GM13976 (cell line): ENCODE measurements around the gene SZT2.

Experiments used
- DNase-seq: peaks from one replicate; pipeline ENCODE4 v3.0.0; 2012; ENCODE audit warnings: low spot score
- CTCF ChIP-seq: IDR thresholded peaks from 2 replicates; pipeline ENCODE4 v1.5.1; 2012; ENCODE audit warnings: borderline replicate concordance, mild to moderate bottlenecking; ENCODE audit not compliant: insufficient read depth; ENCODE audit errors: extremely low read depth, missing control alignments, control extremely low read depth
- in situ Hi-C: fragments of 300-500 bp; cut with MboI; formaldehyde crosslinking; loops from one replicate; pipeline ENCODE4 v1.12.0; 2022; ENCODE audit warnings: low sequenced_read_pairs, mixed read lengths, inconsistent platforms; ENCODE audit not compliant: unreplicated experiment

Gene SZT2

DNA sequence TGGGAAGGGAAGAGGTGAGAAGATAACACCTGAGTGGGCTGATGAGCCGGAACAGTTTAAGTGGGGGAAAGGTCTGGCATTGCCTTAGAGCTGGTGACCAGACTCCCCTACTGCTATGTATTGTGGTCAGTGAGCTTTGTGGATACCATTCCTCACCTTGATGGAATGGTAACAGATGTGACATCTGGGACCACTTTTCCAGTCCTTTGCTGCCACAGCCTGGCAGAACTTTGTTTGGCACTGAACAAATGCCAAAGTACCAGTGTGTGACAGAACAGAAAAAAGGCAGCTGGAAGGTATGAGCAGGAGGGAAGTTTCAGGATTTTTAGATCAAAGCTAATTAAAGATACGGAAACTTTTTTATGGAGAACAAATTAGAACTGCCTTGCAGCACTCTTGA lies 6.2 kb upstream of the SZT2 start:
- no peak for TF ChIP-seq CTCF
- in situ Hi-C loops: no loop called here
- DNase-seq: no peak

DNA sequence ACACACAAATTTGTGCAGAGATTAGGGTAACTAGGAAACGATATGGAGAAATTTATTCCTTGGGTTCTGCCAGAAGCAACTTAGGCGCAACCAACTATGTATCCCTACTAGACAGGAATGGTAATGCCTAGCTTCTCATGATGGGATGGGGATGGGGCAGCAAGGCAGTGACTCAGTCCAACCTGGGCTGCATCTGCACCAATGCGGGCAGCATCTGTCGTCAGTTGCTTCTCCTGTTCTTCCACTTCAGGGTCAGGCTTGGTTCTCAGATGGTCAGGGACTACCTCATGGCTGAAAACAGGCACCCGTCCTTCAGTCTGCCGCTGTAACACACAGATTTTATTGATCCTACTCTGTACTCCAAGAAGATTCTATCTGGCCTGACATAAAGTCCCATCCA lies 3.0 kb upstream of the SZT2 start:
- DNase-seq: no peak
- no peak for TF ChIP-seq CTCF
- in situ Hi-C loops: no loop called here

DNA sequence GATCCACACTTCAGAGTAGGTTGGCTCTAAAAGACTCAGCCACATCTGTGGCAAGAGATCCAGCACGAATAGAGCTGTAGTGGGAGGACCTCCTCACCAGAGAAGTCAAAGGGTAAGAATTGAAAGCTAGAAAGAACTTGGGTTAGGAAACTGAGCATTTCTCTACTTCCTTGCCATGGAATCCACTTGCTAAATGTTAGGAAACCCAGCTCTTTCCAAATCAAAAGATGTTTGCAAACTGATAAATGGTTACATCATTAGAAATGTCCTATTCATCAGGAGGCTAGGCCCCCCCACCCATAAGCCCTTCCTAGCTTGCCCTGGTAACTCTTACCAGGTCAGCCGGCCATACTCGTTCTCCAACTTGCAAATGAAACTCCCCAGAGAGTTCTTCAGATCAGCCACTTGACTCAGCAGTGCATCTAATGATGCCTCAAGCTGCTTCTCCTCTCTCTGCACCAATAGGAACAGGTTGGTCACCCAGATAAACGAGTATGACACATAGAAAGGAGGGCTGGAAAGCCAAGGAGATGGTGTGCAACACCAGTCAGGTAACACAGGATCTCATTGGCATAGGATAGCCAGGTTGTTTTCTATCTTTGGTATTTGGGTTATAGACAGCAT lies 1.6 kb upstream of the SZT2 start:
- TF ChIP-seq CTCF: no peak
- in situ Hi-C loops: no loop called here
- DNase-seq: no peak

GRCh38 chr1:43388613-43389012 lies 1.1 kb upstream of the SZT2 start:
- no peak for TF ChIP-seq CTCF
- no peak for DNase-seq
- in situ Hi-C loops: no loop called here

- no peak for TF ChIP-seq CTCF
- no peak for DNase-seq
- in situ Hi-C loops: no loop called here
Measured at GRCh38 chr1:43392702-43393101, 3.0 kb downstream of the SZT2 start.

DNA sequence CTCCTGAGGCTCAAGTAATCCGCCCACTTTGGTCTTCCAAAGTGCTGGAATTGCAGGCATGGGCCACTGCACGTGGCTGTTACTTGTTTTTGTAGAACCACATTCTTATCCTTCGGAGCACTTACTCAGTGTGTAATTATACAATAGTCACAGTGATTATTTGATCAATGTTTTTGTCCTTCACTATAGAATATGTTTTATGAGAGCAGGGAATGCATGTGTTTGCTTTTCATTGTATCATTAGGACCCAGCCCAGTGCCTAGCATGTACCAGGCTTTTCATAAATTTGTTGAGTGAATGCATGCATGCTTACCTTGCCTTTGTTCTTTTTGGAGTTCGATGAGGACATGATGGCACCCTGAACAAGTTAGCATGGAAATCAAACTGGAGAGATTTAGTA lies 5.8 kb downstream of the SZT2 start:
- in situ Hi-C loops: no loop called here
- no peak for DNase-seq

More for the DNA sequence above, 5.8 kb downstream of the SZT2 start:
- no peak for TF ChIP-seq CTCF
